Measurements from ENCODE around the gene EPHB2.

EPHB2 gene

GRCh38 chr1:22812993-22813790, 102.6 kb downstream of the EPHB2 start:
- no peak overlapping the region for H3K9ac ChIP-seq (ENCODE audit: low read length)
- no peak overlapping the region for H3K4me3 ChIP-seq (ENCODE audit: low read depth, low read length)
- no peak overlapping the region for H3K27ac ChIP-seq (ENCODE audit: low read depth, low read length)
- H3K9me3 ChIP-seq (ENCODE audit: control insufficient read depth, insufficient read depth, low read depth, low read length): no peaks in the 10 kb centered on the region
- no peaks in the 10 kb centered on the region for H3K27me3 ChIP-seq (ENCODE audit: control insufficient read depth, insufficient read depth, low read length)
- H3K4me1 ChIP-seq (ENCODE audit: control insufficient read depth, insufficient read depth, low read length): peaks cover 10% of the 10 kb centered on the region; the same call in 1 of the 2 replicates
- no peaks in the 10 kb centered on the region for H3K36me3 ChIP-seq (ENCODE audit: control insufficient read depth, insufficient read depth, low read length)

GRCh38 chr1:22814176-22815042, 103.8 kb downstream of the EPHB2 start:
- no peak overlapping the region for H3K9ac ChIP-seq (ENCODE audit: low read length)
- no peaks in the 10 kb centered on the region for H3K36me3 ChIP-seq (ENCODE audit: control insufficient read depth, insufficient read depth, low read length)
- H3K27me3 ChIP-seq (ENCODE audit: control insufficient read depth, insufficient read depth, low read length): no peaks in the 10 kb centered on the region
- peaks cover 11% of the 10 kb centered on the region; the same call in 1 of the 2 replicates for H3K4me1 ChIP-seq (ENCODE audit: control insufficient read depth, insufficient read depth, low read length)
- no peaks in the 10 kb centered on the region for H3K9me3 ChIP-seq (ENCODE audit: control insufficient read depth, insufficient read depth, low read depth, low read length)
- H3K4me3 ChIP-seq (ENCODE audit: low read depth, low read length): no peak overlapping the region
- no peak overlapping the region for H3K27ac ChIP-seq (ENCODE audit: low read depth, low read length)

GRCh38 chr1:22815043-22815365, 104.4 kb downstream of the EPHB2 start:
- Histone ChIP-seq H3K9ac (ENCODE audit: low read length) (no peak overlapping the region), H3K4me1 (ENCODE audit: control insufficient read depth, insufficient read depth, low read length) (peaks cover 11% of the 10 kb centered on the region; the same call in 1 of the 2 replicates), H3K27ac (ENCODE audit: low read depth, low read length) (no peak overlapping the region), H3K9me3 (ENCODE audit: control insufficient read depth, insufficient read depth, low read depth, low read length) (no peaks in the 10 kb centered on the region), H3K27me3 (ENCODE audit: control insufficient read depth, insufficient read depth, low read length) (no peaks in the 10 kb centered on the region), H3K36me3 (ENCODE audit: control insufficient read depth, insufficient read depth, low read length) (no peaks in the 10 kb centered on the region), H3K4me3 (ENCODE audit: low read depth, low read length) (no peak overlapping the region)

- Histone ChIP-seq H3K9me3 (ENCODE audit: control insufficient read depth, insufficient read depth, low read depth, low read length) (no peaks in the 10 kb centered on the region), H3K4me1 (ENCODE audit: control insufficient read depth, insufficient read depth, low read length) (peaks cover 11% of the 10 kb centered on the region; the same call in 1 of the 2 replicates), H3K27ac (ENCODE audit: low read depth, low read length) (no peak overlapping the region), H3K27me3 (ENCODE audit: control insufficient read depth, insufficient read depth, low read length) (no peaks in the 10 kb centered on the region), H3K36me3 (ENCODE audit: control insufficient read depth, insufficient read depth, low read length) (no peaks in the 10 kb centered on the region), H3K4me3 (ENCODE audit: low read depth, low read length) (no peak overlapping the region), H3K9ac (ENCODE audit: low read length) (no peak overlapping the region)
Measured at GRCh38 chr1:22815421-22816066, 104.9 kb downstream of the EPHB2 start.

GRCh38 chr1:22816067-22816775, 105.6 kb downstream of the EPHB2 start:
- H3K27ac ChIP-seq (ENCODE audit: low read depth, low read length): no peak overlapping the region
- H3K27me3 ChIP-seq (ENCODE audit: control insufficient read depth, insufficient read depth, low read length): no peaks in the 10 kb centered on the region
- no peaks in the 10 kb centered on the region for H3K36me3 ChIP-seq (ENCODE audit: control insufficient read depth, insufficient read depth, low read length)
- H3K9me3 ChIP-seq (ENCODE audit: control insufficient read depth, insufficient read depth, low read depth, low read length): no peaks in the 10 kb centered on the region
- no peak overlapping the region for H3K9ac ChIP-seq (ENCODE audit: low read length)
- H3K4me1 ChIP-seq (ENCODE audit: control insufficient read depth, insufficient read depth, low read length): peaks cover 11% of the 10 kb centered on the region; the same call in 1 of the 2 replicates
- no peak overlapping the region for H3K4me3 ChIP-seq (ENCODE audit: low read depth, low read length)

GRCh38 chr1:22816803-22817202, 106.2 kb downstream of the EPHB2 start:
- Histone ChIP-seq H3K4me1 (ENCODE audit: control insufficient read depth, insufficient read depth, low read length) (peaks cover 11% of the 10 kb centered on the region; the same call in 1 of the 2 replicates), H3K9me3 (ENCODE audit: control insufficient read depth, insufficient read depth, low read depth, low read length) (no peaks in the 10 kb centered on the region), H3K9ac (ENCODE audit: low read length) (no peak overlapping the region), H3K4me3 (ENCODE audit: low read depth, low read length) (no peak overlapping the region), H3K36me3 (ENCODE audit: control insufficient read depth, insufficient read depth, low read length) (no peaks in the 10 kb centered on the region), H3K27me3 (ENCODE audit: control insufficient read depth, insufficient read depth, low read length) (no peaks in the 10 kb centered on the region), H3K27ac (ENCODE audit: low read depth, low read length) (no peak overlapping the region)

GRCh38 chr1:22817462-22817861, 106.8 kb downstream of the EPHB2 start:
- Histone ChIP-seq H3K27me3 (ENCODE audit: control insufficient read depth, insufficient read depth, low read length) (no peaks in the 10 kb centered on the region), H3K9me3 (ENCODE audit: control insufficient read depth, insufficient read depth, low read depth, low read length) (no peaks in the 10 kb centered on the region), H3K9ac (ENCODE audit: low read length) (no peak overlapping the region), H3K36me3 (ENCODE audit: control insufficient read depth, insufficient read depth, low read length) (no peaks in the 10 kb centered on the region), H3K27ac (ENCODE audit: low read depth, low read length) (no peak overlapping the region), H3K4me1 (ENCODE audit: control insufficient read depth, insufficient read depth, low read length) (peaks cover 11% of the 10 kb centered on the region; the same call in 1 of the 2 replicates), H3K4me3 (ENCODE audit: low read depth, low read length) (no peak overlapping the region)

GRCh38 chr1:22818061-22818770, 107.6 kb downstream of the EPHB2 start:
- no peaks in the 10 kb centered on the region for H3K36me3 ChIP-seq (ENCODE audit: control insufficient read depth, insufficient read depth, low read length)
- H3K27me3 ChIP-seq (ENCODE audit: control insufficient read depth, insufficient read depth, low read length): no peaks in the 10 kb centered on the region
- H3K9me3 ChIP-seq (ENCODE audit: control insufficient read depth, insufficient read depth, low read depth, low read length): no peaks in the 10 kb centered on the region
- peaks cover 11% of the 10 kb centered on the region; the same call in 1 of the 2 replicates for H3K4me1 ChIP-seq (ENCODE audit: control insufficient read depth, insufficient read depth, low read length)
- no peak overlapping the region for H3K4me3 ChIP-seq (ENCODE audit: low read depth, low read length)
- H3K9ac ChIP-seq (ENCODE audit: low read length): no peak overlapping the region
- no peak overlapping the region for H3K27ac ChIP-seq (ENCODE audit: low read depth, low read length)

GRCh38 chr1:22819361-22819760, 108.7 kb downstream of the EPHB2 start:
- Histone ChIP-seq H3K4me1 (ENCODE audit: control insufficient read depth, insufficient read depth, low read length) (peaks cover 11% of the 10 kb centered on the region; the same call in 1 of the 2 replicates), H3K9ac (ENCODE audit: low read length) (no peak overlapping the region), H3K27ac (ENCODE audit: low read depth, low read length) (no peak overlapping the region), H3K9me3 (ENCODE audit: control insufficient read depth, insufficient read depth, low read depth, low read length) (no peaks in the 10 kb centered on the region), H3K36me3 (ENCODE audit: control insufficient read depth, insufficient read depth, low read length) (no peaks in the 10 kb centered on the region), H3K27me3 (ENCODE audit: control insufficient read depth, insufficient read depth, low read length) (no peaks in the 10 kb centered on the region), H3K4me3 (ENCODE audit: low read depth, low read length) (no peak overlapping the region)

- Histone ChIP-seq H3K4me3 (ENCODE audit: low read depth, low read length) (no peak overlapping the region), H3K9ac (ENCODE audit: low read length) (no peak overlapping the region), H3K27me3 (ENCODE audit: control insufficient read depth, insufficient read depth, low read length) (no peaks in the 10 kb centered on the region), H3K9me3 (ENCODE audit: control insufficient read depth, insufficient read depth, low read depth, low read length) (no peaks in the 10 kb centered on the region), H3K27ac (ENCODE audit: low read depth, low read length) (no peak overlapping the region), H3K4me1 (ENCODE audit: control insufficient read depth, insufficient read depth, low read length) (peaks cover 17% of the 10 kb centered on the region), H3K36me3 (ENCODE audit: control insufficient read depth, insufficient read depth, low read length) (no peaks in the 10 kb centered on the region)
Measured at GRCh38 chr1:22821027-22821426, 110.4 kb downstream of the EPHB2 start.
